Measurements from ENCODE around the gene UFD1.
"Not testable (repeated sequence)": the region's sequence is repeated elsewhere in the genome, so short reads cannot be mapped to it uniquely, and the experiment has no call there.

UFD1 gene

DNA sequence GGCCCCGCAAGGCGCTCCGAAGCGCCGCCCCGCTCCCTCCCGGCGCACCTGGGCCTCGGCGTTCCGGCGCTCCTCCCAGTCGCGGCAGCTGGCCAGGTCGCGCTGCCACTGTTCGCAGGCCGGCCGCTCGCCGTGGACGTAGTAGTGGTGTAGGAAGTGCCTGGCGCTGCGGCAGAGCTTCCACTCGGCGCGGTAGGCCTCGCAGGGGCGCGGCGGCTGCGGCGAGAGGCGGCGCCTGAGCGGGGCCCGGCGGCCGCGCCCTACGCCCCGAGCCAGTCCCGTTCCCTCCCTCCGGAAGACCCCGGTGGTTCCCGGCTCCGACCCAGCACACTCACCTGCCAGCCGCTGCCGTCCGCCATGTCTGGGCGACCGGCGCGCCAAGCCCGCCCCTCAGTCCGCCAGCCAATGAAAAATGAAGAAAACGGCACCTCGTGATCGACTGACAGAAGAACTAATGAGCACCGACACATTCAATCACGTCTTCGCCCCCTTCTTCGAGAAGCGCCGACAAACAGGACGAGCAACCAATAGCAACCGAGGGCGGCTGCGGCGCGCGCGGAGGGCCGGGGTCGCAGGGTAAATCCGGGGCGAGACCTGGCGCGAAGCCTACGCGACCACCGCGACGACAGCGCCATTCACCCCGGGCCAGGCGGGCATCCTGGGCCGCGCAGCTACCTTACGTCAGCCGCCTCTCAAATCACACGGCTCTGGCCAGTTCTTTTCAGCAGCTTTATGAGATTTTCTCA lies 31.5 kb downstream of the UFD1 start, which contains the start of gene C22orf39:
Gene C22orf39 (minus strand): TSS at position 382 of the 746 bp plus-strand sequence. CDS start 23 bp downstream, at position 359.
- H3K4me3 ChIP-seq (ENCODE audit: low read length), result peak within 1 kb of the TSS; percentile 72
- H3K27ac ChIP-seq (ENCODE audit: low read depth, low read length), result peak within 1 kb of the TSS; percentile 97
- no peaks in the 10 kb centered on the region for H3K4me1 ChIP-seq (ENCODE audit: insufficient read depth, low read length)
- under 1% methylated on average over 92 of the region's 92 CpGs for WGBS
- no peaks in the 10 kb centered on the region for H3K9me3 ChIP-seq (ENCODE audit: insufficient read depth, low read depth, low read length)
- peak within 1 kb of the TSS; percentile 95 for H3K9ac ChIP-seq (ENCODE audit: low read depth, low read length)
- H3K27me3 ChIP-seq (ENCODE audit: insufficient read depth, low read length), result peaks cover 6% of the 10 kb centered on the region
- peaks cover 60% of the 10 kb centered on the region for H3K36me3 ChIP-seq (ENCODE audit: insufficient read depth, low read length)

DNA sequence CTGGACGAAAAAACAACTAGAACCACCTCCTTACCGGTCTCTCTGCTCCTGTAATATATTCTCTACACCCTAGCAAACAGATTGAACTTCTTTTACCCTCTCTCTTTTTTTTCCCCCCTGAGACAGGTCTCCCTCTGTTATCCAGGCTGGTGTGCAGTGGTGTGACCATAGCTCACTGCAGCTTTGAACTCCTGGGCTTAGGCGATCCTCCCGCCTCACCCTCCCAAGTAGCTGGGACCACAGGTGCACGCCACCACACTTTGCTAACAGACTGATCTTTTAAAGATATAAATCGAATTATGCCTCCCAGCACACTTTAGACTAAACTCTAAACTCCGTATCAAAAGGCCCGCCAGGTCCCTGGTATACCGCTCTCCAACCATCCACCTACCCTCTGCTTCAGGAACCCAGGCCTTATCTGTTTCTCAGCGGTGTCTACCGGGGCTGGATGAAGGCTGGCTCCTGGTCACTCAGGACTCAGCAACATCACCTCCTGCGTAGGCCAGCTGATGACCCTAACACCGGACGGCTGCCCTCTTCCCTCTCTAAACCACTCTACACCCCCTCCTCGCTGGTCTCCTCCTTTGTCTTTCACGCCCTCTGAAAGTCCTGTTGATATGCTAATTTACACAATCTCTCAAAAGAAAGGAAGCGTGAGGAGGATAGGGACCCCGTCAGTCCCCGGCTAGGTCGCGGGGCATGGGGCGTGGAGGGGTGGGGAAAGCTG lies 32.2 kb downstream of the UFD1 start:
- peaks cover 59% of the 10 kb centered on the region for H3K36me3 ChIP-seq (ENCODE audit: insufficient read depth, low read length)

DNA sequence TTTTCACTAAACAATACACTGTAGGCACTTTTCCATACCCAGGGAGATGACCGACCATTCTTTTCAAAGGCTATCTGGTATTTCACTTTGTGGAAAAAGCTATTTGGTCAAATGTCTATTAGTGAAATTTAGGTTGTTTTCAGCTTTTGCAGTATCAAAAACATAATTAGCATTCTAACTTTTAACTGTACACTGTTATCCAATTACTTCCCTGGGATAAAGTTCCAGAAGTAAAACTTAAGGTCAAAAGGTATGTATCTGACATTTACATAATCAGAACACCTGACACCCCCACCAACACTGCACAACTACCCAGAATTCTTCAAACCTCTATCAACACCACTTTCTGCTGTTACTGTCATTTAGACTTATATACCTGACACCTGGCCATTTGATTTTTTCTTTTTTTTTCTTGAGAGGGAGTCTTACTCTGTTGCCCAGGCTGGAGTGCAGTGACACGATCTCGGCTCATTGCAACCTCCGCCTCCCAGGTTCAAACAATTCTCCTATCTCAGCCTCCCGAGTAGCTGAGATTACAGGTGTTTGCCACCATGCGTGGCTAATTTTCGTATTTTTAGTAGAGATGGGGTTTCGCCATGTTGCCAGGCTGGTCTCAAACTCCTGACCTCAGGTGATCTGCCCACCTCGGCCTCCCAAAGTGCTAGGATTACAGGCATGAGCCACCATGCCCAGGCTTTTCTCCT lies 33.6 kb downstream of the UFD1 start:
- 96% methylated on average over 9 of the region's 9 CpGs for WGBS
- H3K9ac ChIP-seq (ENCODE audit: low read depth, low read length); H3K9me3 ChIP-seq (ENCODE audit: insufficient read depth, low read depth, low read length); H3K27ac ChIP-seq (ENCODE audit: low read depth, low read length); H3K4me3 ChIP-seq (ENCODE audit: low read length); H3K4me1 ChIP-seq (ENCODE audit: insufficient read depth, low read length); H3K27me3 ChIP-seq (ENCODE audit: insufficient read depth, low read length): not testable (repeated sequence)
- peaks cover 47% of the 10 kb centered on the region for H3K36me3 ChIP-seq (ENCODE audit: insufficient read depth, low read length)

More for the DNA sequence above, 32.2 kb downstream of the UFD1 start:
- Histone ChIP-seq H3K4me1 (ENCODE audit: insufficient read depth, low read length) (no peaks in the 10 kb centered on the region), H3K27me3 (ENCODE audit: insufficient read depth, low read length) (peaks cover 6% of the 10 kb centered on the region), H3K4me3 (ENCODE audit: low read length) (peak overlapping the region; percentile 72), H3K9me3 (ENCODE audit: insufficient read depth, low read depth, low read length) (no peaks in the 10 kb centered on the region), H3K9ac (ENCODE audit: low read depth, low read length) (peak overlapping the region; percentile 95), H3K27ac (ENCODE audit: low read depth, low read length) (peak overlapping the region; percentile 97)
- 24% methylated on average over 21 of the region's 22 CpGs for WGBS

DNA sequence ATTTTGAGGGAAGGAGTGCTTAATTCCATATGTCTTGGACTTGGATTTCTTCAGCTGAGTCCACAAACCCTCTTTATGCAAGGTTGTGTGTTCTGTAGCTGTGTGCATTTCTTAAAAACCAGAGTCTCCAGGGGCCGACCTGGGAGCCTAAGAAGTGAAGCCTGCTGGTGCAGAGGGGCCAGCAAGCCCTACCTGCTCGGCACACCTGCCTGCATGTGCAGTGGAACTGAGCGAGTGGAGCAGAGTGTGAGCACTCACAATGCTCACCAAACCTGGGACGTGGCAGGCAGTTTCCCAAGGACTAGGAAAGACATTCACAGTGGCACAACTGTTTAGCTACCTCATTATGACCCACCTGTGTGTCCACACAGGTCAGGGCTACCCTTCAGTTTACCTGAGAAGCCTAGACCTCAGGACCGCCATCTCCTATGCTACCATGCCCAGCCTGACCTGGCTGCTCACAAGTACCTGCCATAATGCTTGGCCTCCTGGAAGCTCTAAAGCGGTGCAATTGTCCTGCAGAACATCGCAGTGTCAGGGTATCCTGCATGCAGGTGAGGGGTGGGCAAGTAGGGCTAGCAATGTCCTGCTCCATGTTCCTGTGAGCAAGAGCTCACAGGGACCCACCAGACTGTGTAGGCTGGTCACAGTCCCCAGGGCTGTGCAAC lies 35.3 kb downstream of the UFD1 start:
- Histone ChIP-seq H3K4me3 (ENCODE audit: low read length) (no peak overlapping the region), H3K27ac (ENCODE audit: low read depth, low read length) (no peak overlapping the region), H3K9me3 (ENCODE audit: insufficient read depth, low read depth, low read length) (no peaks in the 10 kb centered on the region), H3K27me3 (ENCODE audit: insufficient read depth, low read length) (peaks cover 6% of the 10 kb centered on the region), H3K36me3 (ENCODE audit: insufficient read depth, low read length) (peaks cover 37% of the 10 kb centered on the region), H3K4me1 (ENCODE audit: insufficient read depth, low read length) (no peaks in the 10 kb centered on the region), H3K9ac (ENCODE audit: low read depth, low read length) (no peak overlapping the region)
- WGBS, result 87% methylated on average over 7 of the region's 7 CpGs

DNA sequence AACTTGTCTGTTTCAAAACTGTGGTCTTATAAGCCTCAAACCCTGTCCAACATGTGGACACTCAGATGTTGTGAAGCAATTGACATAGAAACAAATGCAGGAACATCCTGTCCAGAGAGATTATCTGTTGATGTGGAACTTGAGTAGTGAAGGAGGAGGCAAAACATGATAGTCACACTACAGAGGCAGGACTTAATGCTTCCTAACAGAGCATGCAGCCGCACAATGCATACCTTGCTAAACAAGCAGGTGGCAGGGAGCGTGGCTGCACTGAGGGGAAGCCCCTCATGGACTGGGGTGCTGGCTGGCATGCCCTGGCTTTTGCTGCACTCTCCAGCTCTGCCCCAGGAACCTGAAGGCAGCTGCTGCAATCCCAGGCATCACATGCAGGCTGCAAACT lies 36.8 kb downstream of the UFD1 start:
- no peak overlapping the region for H3K9ac ChIP-seq (ENCODE audit: low read depth, low read length)
- no peak overlapping the region for H3K27ac ChIP-seq (ENCODE audit: low read depth, low read length)
- no peaks in the 10 kb centered on the region for H3K4me1 ChIP-seq (ENCODE audit: insufficient read depth, low read length)
- no peaks in the 10 kb centered on the region for H3K9me3 ChIP-seq (ENCODE audit: insufficient read depth, low read depth, low read length)
- peaks cover 6% of the 10 kb centered on the region for H3K27me3 ChIP-seq (ENCODE audit: insufficient read depth, low read length)
- no peak overlapping the region for H3K4me3 ChIP-seq (ENCODE audit: low read length)
- 93% methylated on average over 2 of the region's 2 CpGs for WGBS
- peaks cover 37% of the 10 kb centered on the region for H3K36me3 ChIP-seq (ENCODE audit: insufficient read depth, low read length)

DNA sequence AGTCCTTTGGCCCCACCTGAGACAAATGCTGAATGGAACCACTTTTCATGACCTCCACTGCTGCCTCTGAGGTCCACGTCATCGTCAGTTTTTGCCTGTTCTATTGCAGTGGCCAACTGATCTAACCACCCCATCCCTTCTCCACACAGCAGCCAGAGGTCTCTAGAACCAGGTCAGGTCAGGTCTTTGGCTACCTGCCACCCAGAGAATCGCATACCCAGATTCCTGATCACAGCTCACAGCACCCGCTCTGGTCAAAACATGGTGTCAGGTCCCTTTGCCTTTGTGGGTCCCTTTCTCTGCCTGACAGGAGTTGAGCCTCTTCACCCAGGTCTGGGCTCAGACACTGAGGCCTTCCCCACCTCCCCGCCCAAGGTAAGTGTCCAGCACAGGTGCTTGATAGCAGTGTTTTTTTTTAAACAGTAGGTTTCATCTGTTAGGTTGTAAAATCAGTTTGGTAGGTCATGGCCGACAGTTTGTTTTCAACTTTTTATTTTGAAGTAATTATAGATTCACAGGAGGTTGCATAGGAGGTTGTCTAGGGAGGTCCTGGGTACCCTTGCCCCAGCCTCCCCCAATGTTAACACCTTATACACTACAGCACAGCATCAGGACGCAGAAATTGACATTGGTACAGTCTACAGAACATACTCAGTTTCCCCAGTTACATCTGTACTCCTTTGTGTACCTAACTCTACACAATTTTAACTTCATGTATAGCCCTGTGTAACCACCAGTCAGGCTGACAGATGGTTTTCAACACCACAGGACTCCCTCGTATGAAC lies 38.4 kb downstream of the UFD1 start:
- no peak overlapping the region for H3K9ac ChIP-seq (ENCODE audit: low read depth, low read length)
- H3K27me3 ChIP-seq (ENCODE audit: insufficient read depth, low read length), result no peaks in the 10 kb centered on the region
- no peak overlapping the region for H3K27ac ChIP-seq (ENCODE audit: low read depth, low read length)
- peaks cover 47% of the 10 kb centered on the region for H3K36me3 ChIP-seq (ENCODE audit: insufficient read depth, low read length)
- no peak overlapping the region for H3K4me3 ChIP-seq (ENCODE audit: low read length)
- no peaks in the 10 kb centered on the region for H3K9me3 ChIP-seq (ENCODE audit: insufficient read depth, low read depth, low read length)
- 95% methylated on average over 8 of the region's 8 CpGs for WGBS
- no peaks in the 10 kb centered on the region for H3K4me1 ChIP-seq (ENCODE audit: insufficient read depth, low read length)

DNA sequence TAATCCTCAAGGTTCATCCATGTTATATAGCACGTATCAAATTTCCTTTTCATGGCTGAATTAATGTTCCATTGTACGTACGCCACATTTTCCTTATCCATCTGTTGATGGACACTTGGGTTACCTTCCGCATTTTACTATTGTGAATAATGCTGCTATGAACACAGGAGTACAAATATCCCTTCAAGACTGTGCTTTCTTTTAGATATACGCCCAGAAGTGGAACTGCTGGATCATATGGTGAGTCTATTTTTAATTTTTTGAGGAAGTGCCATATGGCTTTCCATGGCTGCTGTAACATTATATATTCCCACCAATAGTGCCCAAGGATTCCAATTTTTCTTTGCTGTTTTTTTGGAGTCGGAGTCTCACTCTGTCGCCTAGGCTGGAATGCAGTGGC lies 40.7 kb downstream of the UFD1 start:
- Histone ChIP-seq H3K36me3 (ENCODE audit: insufficient read depth, low read length) (peaks cover 39% of the 10 kb centered on the region), H3K27me3 (ENCODE audit: insufficient read depth, low read length) (no peaks in the 10 kb centered on the region)

DNA sequence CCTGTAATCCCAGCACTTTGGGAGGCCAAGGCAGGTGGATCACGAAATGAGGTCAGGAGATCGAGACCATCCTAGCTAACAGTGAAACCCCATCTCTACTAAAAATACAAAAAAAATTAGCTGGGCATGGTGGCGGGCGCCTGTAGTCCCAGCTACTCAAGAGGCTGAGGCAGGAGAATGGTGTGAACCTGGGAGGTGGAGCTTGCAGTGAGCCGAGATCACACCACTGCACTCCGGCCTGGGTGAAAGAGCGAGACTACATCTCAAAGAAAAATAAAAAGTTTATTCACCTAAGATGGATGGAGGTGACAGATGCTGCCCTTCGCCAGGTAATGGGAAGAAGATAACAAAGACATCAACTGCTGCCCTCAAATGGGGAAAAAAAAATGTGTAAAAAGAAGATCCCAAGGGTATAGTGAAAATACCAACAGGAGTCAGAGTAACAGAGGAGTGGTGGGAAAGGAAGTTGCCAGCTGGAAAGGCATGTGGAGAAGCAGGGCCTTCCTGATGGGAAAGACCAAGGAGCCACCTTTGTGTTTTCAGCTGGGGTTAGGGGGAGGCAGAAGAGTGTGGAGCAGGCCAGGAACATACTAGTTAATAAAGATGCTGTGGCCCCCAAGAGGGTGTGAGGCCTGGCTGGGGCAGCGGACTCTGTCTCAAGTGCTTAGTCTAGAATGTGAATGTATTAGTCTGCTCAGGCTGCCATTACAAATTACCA lies 42.4 kb downstream of the UFD1 start:
- not testable (repeated sequence) for H3K27ac ChIP-seq (ENCODE audit: low read depth, low read length); H3K9ac ChIP-seq (ENCODE audit: low read depth, low read length)
- WGBS, result 94% methylated on average over 6 of the region's 9 CpGs

More for the DNA sequence above, 40.7 kb downstream of the UFD1 start:
- Histone ChIP-seq H3K9ac (ENCODE audit: low read depth, low read length) (no peak overlapping the region), H3K27ac (ENCODE audit: low read depth, low read length) (no peak overlapping the region), H3K4me3 (ENCODE audit: low read length) (no peak overlapping the region), H3K9me3 (ENCODE audit: insufficient read depth, low read depth, low read length) (no peaks in the 10 kb centered on the region), H3K4me1 (ENCODE audit: insufficient read depth, low read length) (no peaks in the 10 kb centered on the region; the same call in 1 of the 2 replicates)
- 97% methylated on average over 6 of the region's 7 CpGs for WGBS

DNA sequence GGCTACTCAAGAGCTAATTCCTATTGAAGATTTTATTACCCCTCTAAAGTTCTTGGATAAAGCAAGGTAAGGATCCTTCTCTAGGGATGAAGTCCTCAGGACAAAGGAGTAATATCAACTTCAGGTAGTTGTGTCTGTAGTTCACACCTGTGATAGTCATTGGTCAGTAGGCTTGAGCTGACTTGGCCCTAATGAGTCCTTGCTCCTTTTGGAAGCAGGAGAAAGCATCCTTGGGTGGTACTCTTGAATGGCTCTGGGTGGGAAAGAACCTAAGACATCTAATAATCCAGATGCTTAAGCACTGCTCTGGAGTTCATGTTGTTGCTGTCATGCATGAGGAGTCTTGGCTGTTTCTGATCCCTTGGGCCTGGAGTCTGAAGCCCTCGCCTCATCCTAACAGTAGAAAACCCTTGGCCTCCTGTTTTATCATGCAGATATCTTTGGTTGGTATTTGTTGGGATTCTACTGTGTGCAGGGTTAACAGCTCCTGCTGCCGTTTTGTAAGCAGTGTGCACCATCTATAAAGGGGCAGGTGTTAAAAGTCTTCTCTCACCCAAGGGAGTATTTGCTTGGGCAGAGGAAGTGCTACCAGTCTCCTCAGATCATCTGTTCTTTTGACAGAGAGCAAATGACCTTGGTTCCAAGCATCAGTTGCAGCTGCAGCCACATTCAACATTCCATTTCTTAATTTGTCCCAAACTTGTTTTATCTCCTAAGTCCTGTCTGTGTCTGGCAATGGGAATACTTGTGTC lies 44.0 kb downstream of the UFD1 start:
- no peaks in the 10 kb centered on the region for H3K9me3 ChIP-seq (ENCODE audit: insufficient read depth, low read depth, low read length)
- H3K9ac ChIP-seq (ENCODE audit: low read depth, low read length), result no peak overlapping the region
- H3K27ac ChIP-seq (ENCODE audit: low read depth, low read length), result no peak overlapping the region
- no peaks in the 10 kb centered on the region for H3K27me3 ChIP-seq (ENCODE audit: insufficient read depth, low read length)
- no peaks in the 10 kb centered on the region; the same call in 1 of the 2 replicates for H3K4me1 ChIP-seq (ENCODE audit: insufficient read depth, low read length)
- no peak overlapping the region for H3K4me3 ChIP-seq (ENCODE audit: low read length)
- H3K36me3 ChIP-seq (ENCODE audit: insufficient read depth, low read length), result peaks cover 27% of the 10 kb centered on the region
- WGBS, result 88% methylated on average over 2 of the region's 2 CpGs

More for the DNA sequence above, 42.4 kb downstream of the UFD1 start:
- not testable (repeated sequence) for H3K9me3 ChIP-seq (ENCODE audit: insufficient read depth, low read depth, low read length); H3K4me1 ChIP-seq (ENCODE audit: insufficient read depth, low read length); H3K27me3 ChIP-seq (ENCODE audit: insufficient read depth, low read length); H3K4me3 ChIP-seq (ENCODE audit: low read length)
- peaks cover 28% of the 10 kb centered on the region for H3K36me3 ChIP-seq (ENCODE audit: insufficient read depth, low read length)

Data from HUES64 (cell line).